ENCODE measurements around the gene LTBP2.
"Not testable (repeated sequence)": the region's sequence is repeated elsewhere in the genome, so short reads cannot be mapped to it uniquely, and the experiment has no call there.

Gene LTBP2

GRCh38 chr14:74474376-74474775 is 137.7 kb downstream of the LTBP2 start:
- DNase-seq: no peak

- DNase-seq: no peak
Observed at GRCh38 chr14:74472601-74473000, 139.4 kb downstream of the LTBP2 start.

GRCh38 chr14:74469548-74470518 is 142.2 kb downstream of the LTBP2 start:
- no peak for DNase-seq

GRCh38 chr14:74468513-74468912 is 143.5 kb downstream of the LTBP2 start:
- DNase-seq: no peak

- DNase-seq: no peak
Observed at GRCh38 chr14:74465335-74465734, 146.7 kb downstream of the LTBP2 start.

- DNase-seq: no peak
Observed at GRCh38 chr14:74464785-74465184, 147.3 kb downstream of the LTBP2 start.

GRCh38 chr14:74463697-74464096 is 148.3 kb downstream of the LTBP2 start:
- no peak for DNase-seq

- DNase-seq: no peak
Observed at GRCh38 chr14:74462993-74463392, 149.0 kb downstream of the LTBP2 start.

- DNase-seq: no peak
Observed at GRCh38 chr14:74459976-74460375, 152.1 kb downstream of the LTBP2 start.

GRCh38 chr14:74459289-74459946 is 152.6 kb downstream of the LTBP2 start:
- no peak for DNase-seq

GRCh38 chr14:74457565-74457895 is 154.5 kb downstream of the LTBP2 start:
- DNase-seq: no peak

GRCh38 chr14:74456684-74457564 is 155.1 kb downstream of the LTBP2 start:
- DNase-seq: no peak

GRCh38 chr14:74454397-74454796 is 157.6 kb downstream of the LTBP2 start:
- not testable (repeated sequence) for DNase-seq

Measured in NCI-H510A treated with DMSO at 0.1 percent for 48 hours (cell line).